ENCODE measurements around the gene SLC25A39. TPM values are rescaled to one million over a fixed set of nuclear protein-coding genes. Genes with fewer than 3 reads are reported as not detected.

SLC25A39 gene
- polyA plus RNA-seq, 1 donor, result 54.8 TPM

- DNase-seq, result no peak
Observed at GRCh38 chr17:44277976-44278375, 46.6 kb downstream of the SLC25A39 start.

GRCh38 chr17:44273607-44274006 is 51.0 kb downstream of the SLC25A39 start:
- DNase-seq, result no peak

- DNase-seq, result no peak
Observed at GRCh38 chr17:44272954-44273353, 51.7 kb downstream of the SLC25A39 start.

GRCh38 chr17:44272321-44272951 is 52.2 kb downstream of the SLC25A39 start:
- DNase-seq, result no peak

Other genes with a start within 250 kb of the SLC25A39 start
- 64.6 TPM for gene HDAC5, start 201.2 kb downstream of the SLC25A39 start, polyA plus RNA-seq (ENCODE audit: insufficient read length)
- gene HROB, start 182.9 kb downstream of the SLC25A39 start, polyA plus RNA-seq (ENCODE audit: insufficient read length), result 2.7 TPM
- 26.9 TPM for gene ASB16, start 154.1 kb downstream of the SLC25A39 start, polyA plus RNA-seq (ENCODE audit: insufficient read length)
- 58.1 TPM for gene TMUB2, start 137.9 kb downstream of the SLC25A39 start, polyA plus RNA-seq (ENCODE audit: insufficient read length)
- 59.5 TPM for gene ATXN7L3, start 124.9 kb downstream of the SLC25A39 start, polyA plus RNA-seq (ENCODE audit: insufficient read length)
- 74.0 TPM for gene UBTF, start 105.1 kb downstream of the SLC25A39 start, polyA plus RNA-seq (ENCODE audit: insufficient read length)
- 9.0 TPM for gene SLC4A1, start 56.7 kb downstream of the SLC25A39 start, polyA plus RNA-seq (ENCODE audit: insufficient read length)
- 1.1 TPM for gene RUNDC3A, start 16.2 kb downstream of the SLC25A39 start, polyA plus RNA-seq (ENCODE audit: insufficient read length)
- 277 TPM for gene GRN, start 20.5 kb upstream of the SLC25A39 start, polyA plus RNA-seq (ENCODE audit: insufficient read length)
- gene FAM171A2, start 39.0 kb upstream of the SLC25A39 start, polyA plus RNA-seq (ENCODE audit: insufficient read length), result 166 TPM
- gene ITGA2B, start 64.8 kb upstream of the SLC25A39 start, polyA plus RNA-seq (ENCODE audit: insufficient read length), result 3.8 TPM
- 34.8 TPM for gene GPATCH8, start 178.6 kb upstream of the SLC25A39 start, polyA plus RNA-seq (ENCODE audit: insufficient read length)
- 13.9 TPM for gene FZD2, start 232.7 kb upstream of the SLC25A39 start, polyA plus RNA-seq (ENCODE audit: insufficient read length)

Data from hindlimb muscle (tissue), 1 donor.